DMS53 treated with DMSO at 0.1 percent for 48 hours (cell line): Measurements from ENCODE around the gene NSMCE1.

Source experiments
- DNase-seq: peaks from one replicate; lab custom pipeline; 2025; ENCODE audit not compliant: unreplicated experiment; lab: John Stamatoyannopoulos, UW

NSMCE1 gene

GRCh38 chr16:27232901-27233625 lies 35.5 kb downstream of the NSMCE1 start:
- no peak for DNase-seq

- DNase-seq: no peak
These were observed 36.3 kb downstream of the NSMCE1 start for GRCh38 chr16:27232061-27232900.

GRCh38 chr16:27231692-27232060 lies 36.9 kb downstream of the NSMCE1 start:
- no peak for DNase-seq

GRCh38 chr16:27230562-27231001 lies 38.0 kb downstream of the NSMCE1 start:
- DNase-seq: no peak

- no peak for DNase-seq
These were observed 38.6 kb downstream of the NSMCE1 start for GRCh38 chr16:27229891-27230470.

GRCh38 chr16:27228621-27229501 lies 39.7 kb downstream of the NSMCE1 start:
- DNase-seq: no peak

GRCh38 chr16:27228045-27228444 lies 40.5 kb downstream of the NSMCE1 start:
- DNase-seq: no peak

- DNase-seq: no peak
These were observed 41.4 kb downstream of the NSMCE1 start for GRCh38 chr16:27226976-27227705.

GRCh38 chr16:27226476-27226875 lies 42.1 kb downstream of the NSMCE1 start:
- no peak for DNase-seq

- no peak for DNase-seq
These were observed 42.8 kb downstream of the NSMCE1 start for GRCh38 chr16:27225536-27226360.

- DNase-seq: no peak
These were observed 43.8 kb downstream of the NSMCE1 start for GRCh38 chr16:27224741-27225300.

- DNase-seq: no peak
These were observed 44.3 kb downstream of the NSMCE1 start for GRCh38 chr16:27224271-27224737.

GRCh38 chr16:27223701-27224100 lies 44.9 kb downstream of the NSMCE1 start:
- DNase-seq: no peak

- DNase-seq: no peak
These were observed 45.4 kb downstream of the NSMCE1 start for GRCh38 chr16:27223226-27223610.

GRCh38 chr16:27222249-27223225 lies 46.0 kb downstream of the NSMCE1 start:
- DNase-seq: no peak

GRCh38 chr16:27221576-27222248 lies 46.9 kb downstream of the NSMCE1 start:
- DNase-seq: no peak

GRCh38 chr16:27220991-27221390 lies 47.6 kb downstream of the NSMCE1 start:
- DNase-seq: no peak
